Activated CD8-positive, alpha-beta memory T cell treated with anti-CD3 and anti-CD28 coated beads, Interleukin-2, amount 50 U/mL, for 1 hour (primary cell): ENCODE data around the gene TSHR.
"Not testable (repeated sequence)": the region's sequence is repeated elsewhere in the genome, so short reads cannot be mapped to it uniquely, and the experiment has no call there.

Source experiments
- DNase-seq: peaks from one replicate; pipeline ENCODE4 v3.0.0-alpha.2; 2020; ENCODE audit errors: extremely low read depth

The TSHR gene

GRCh38 chr14:80955416-80955941 is at the start of gene TSHR:
TSHR (plus strand) TSS chr14:80955621; CDS start chr14:80955681, 60 bp downstream.
- no peak for DNase-seq

- no peak for DNase-seq
These were observed 49.1 kb upstream of the TSHR start for GRCh38 chr14:80906336-80906735.

GRCh38 chr14:80906946-80907345 is 48.5 kb upstream of the TSHR start:
- DNase-seq: no peak

GRCh38 chr14:80912013-80912412 is 43.4 kb upstream of the TSHR start:
- not testable (repeated sequence) for DNase-seq

GRCh38 chr14:80919622-80920021 is 35.8 kb upstream of the TSHR start:
- no peak for DNase-seq

- no peak for DNase-seq
These were observed 32.1 kb upstream of the TSHR start for GRCh38 chr14:80923368-80923767.

- no peak for DNase-seq
These were observed 30.9 kb upstream of the TSHR start for GRCh38 chr14:80924365-80925103.

GRCh38 chr14:80926397-80927082 is 28.9 kb upstream of the TSHR start:
- no peak for DNase-seq

- no peak for DNase-seq
These were observed 28.1 kb upstream of the TSHR start for GRCh38 chr14:80927083-80927989.

- DNase-seq: no peak
These were observed 25.3 kb upstream of the TSHR start for GRCh38 chr14:80930095-80930494.

GRCh38 chr14:80930836-80931389 is 24.5 kb upstream of the TSHR start:
- DNase-seq: no peak

- no peak for DNase-seq
These were observed 22.1 kb upstream of the TSHR start for GRCh38 chr14:80933282-80933681.

- DNase-seq: no peak
These were observed 21.7 kb upstream of the TSHR start for GRCh38 chr14:80933686-80934085.

GRCh38 chr14:80940146-80940545 is 15.3 kb upstream of the TSHR start:
- no peak for DNase-seq

- DNase-seq: peak; percentile 48
These were observed 13.9 kb upstream of the TSHR start, which contains the start of gene CEP128 for GRCh38 chr14:80941241-80942185. CEP128 (minus strand) TSS chr14:80941738.

GRCh38 chr14:80942191-80942600 is 13.2 kb upstream of the TSHR start:
- DNase-seq: no peak

- no peak for DNase-seq
These were observed 10.4 kb upstream of the TSHR start for GRCh38 chr14:80944861-80945617.

- DNase-seq: no peak
These were observed 9.2 kb upstream of the TSHR start for GRCh38 chr14:80946187-80946586.

- no peak for DNase-seq
These were observed 8.6 kb upstream of the TSHR start for GRCh38 chr14:80946797-80947196.

- no peak for DNase-seq
These were observed 7.1 kb upstream of the TSHR start for GRCh38 chr14:80948291-80948690.
